HL-60/S4 (cell line): ENCODE results near the gene CNOT9.

Experiments used
- in situ Hi-C: fragments of 300-500 bp; cut with MboI; formaldehyde crosslinking; loops from 2 replicates; pipeline ENCODE4 v1.14.3; 2022; ENCODE audit warnings: low sequenced_read_pairs

Gene CNOT9

GRCh38 chr2:218577482-218578220, 9.0 kb downstream of the CNOT9 start:
- in situ Hi-C loops = no loop called here

GRCh38 chr2:218578272-218578877, 9.7 kb downstream of the CNOT9 start:
- in situ Hi-C loops = no loop called here

GRCh38 chr2:218582076-218582475, 13.4 kb downstream of the CNOT9 start:
- in situ Hi-C loops = no loop called here

GRCh38 chr2:218583983-218584850, 15.6 kb downstream of the CNOT9 start:
- in situ Hi-C loops = no loop called here

GRCh38 chr2:218585541-218585940, 16.9 kb downstream of the CNOT9 start:
- in situ Hi-C loops = no loop called here

GRCh38 chr2:218605432-218605831, 36.8 kb downstream of the CNOT9 start:
- in situ Hi-C loops = no loop called here

- in situ Hi-C loops = no loop called here
These were observed 38.9 kb downstream of the CNOT9 start, which contains the start of gene PLCD4 for GRCh38 chr2:218607436-218608115. TSS of gene PLCD4 (plus strand) at chr2:218607899. CDS start at chr2:218615740, 7,841 bp downstream.

- in situ Hi-C loops = no loop called here
These were observed 47.3 kb downstream of the CNOT9 start for GRCh38 chr2:218615868-218616315.

GRCh38 chr2:218618102-218618860, 49.6 kb downstream of the CNOT9 start:
- in situ Hi-C loops = no loop called here

- in situ Hi-C loops = no loop called here
These were observed 52.4 kb downstream of the CNOT9 start for GRCh38 chr2:218621007-218621406.

GRCh38 chr2:218622606-218623365, 54.1 kb downstream of the CNOT9 start:
- in situ Hi-C loops = no loop called here

GRCh38 chr2:218623366-218623705, 54.7 kb downstream of the CNOT9 start:
- in situ Hi-C loops = no loop called here

- in situ Hi-C loops = no loop called here
These were observed 57.7 kb downstream of the CNOT9 start for GRCh38 chr2:218626369-218626768.

GRCh38 chr2:218627939-218628338, 59.3 kb downstream of the CNOT9 start:
- in situ Hi-C loops = no loop called here

GRCh38 chr2:218631837-218632236, 63.2 kb downstream of the CNOT9 start:
- in situ Hi-C loops = no loop called here

GRCh38 chr2:218635719-218636118, 67.1 kb downstream of the CNOT9 start:
- in situ Hi-C loops = no loop called here

- in situ Hi-C loops = no loop called here
These were observed 69.7 kb downstream of the CNOT9 start for GRCh38 chr2:218638372-218638771.

- in situ Hi-C loops = no loop called here
These were observed 73.5 kb downstream of the CNOT9 start for GRCh38 chr2:218642121-218642656.

- in situ Hi-C loops = no loop called here
These were observed 74.1 kb downstream of the CNOT9 start for GRCh38 chr2:218642786-218643185.
